ACHN (cell line): ENCODE data around the gene EFHC2.

Experiments
- DNase-seq: peaks from one replicate; pipeline ENCODE4 v3.0.0-alpha.2; 2015
- in situ Hi-C: cut with HindIII; loops from 2 replicates; pipeline ENCODE4 v1.10.0; 2017; ENCODE audit warnings: low sequenced_read_pairs, low pct_ligation_motif_present, low pct_unique_long_range_greater_than_20kb

Gene EFHC2

GRCh38 chrX:44178274-44179053 lies 165.0 kb downstream of the EFHC2 start:
- in situ Hi-C loops: no loop called here
- no peak for DNase-seq

- in situ Hi-C loops: no loop called here
- no peak for DNase-seq
Measured at GRCh38 chrX:44175455-44175854, 168.0 kb downstream of the EFHC2 start.

GRCh38 chrX:44174061-44174460 lies 169.4 kb downstream of the EFHC2 start:
- DNase-seq: no peak
- in situ Hi-C loops: no loop called here

GRCh38 chrX:44173219-44173618 lies 170.3 kb downstream of the EFHC2 start:
- no peak for DNase-seq
- in situ Hi-C loops: no loop called here

- in situ Hi-C loops: no loop called here
- DNase-seq: no peak
Measured at GRCh38 chrX:44167116-44167515, 176.4 kb downstream of the EFHC2 start.

GRCh38 chrX:44162964-44163475 lies 180.5 kb downstream of the EFHC2 start:
- DNase-seq: no peak
- in situ Hi-C loops: no loop called here

- no peak for DNase-seq
- in situ Hi-C loops: no loop called here
Measured at GRCh38 chrX:44157858-44158257, 185.6 kb downstream of the EFHC2 start.

GRCh38 chrX:44157283-44157682 lies 186.2 kb downstream of the EFHC2 start:
- in situ Hi-C loops: no loop called here
- DNase-seq: no peak

GRCh38 chrX:44156726-44157125 lies 186.7 kb downstream of the EFHC2 start:
- DNase-seq: no peak
- in situ Hi-C loops: no loop called here

GRCh38 chrX:44155126-44155525 lies 188.3 kb downstream of the EFHC2 start:
- in situ Hi-C loops: no loop called here
- DNase-seq: no peak

- in situ Hi-C loops: no loop called here
- DNase-seq: no peak
Measured at GRCh38 chrX:44152852-44153251, 190.6 kb downstream of the EFHC2 start.

- in situ Hi-C loops: no loop called here
- DNase-seq: no peak
Measured at GRCh38 chrX:44147130-44147529, 196.3 kb downstream of the EFHC2 start.

GRCh38 chrX:44144177-44144945 lies 199.1 kb downstream of the EFHC2 start:
- no peak for DNase-seq
- in situ Hi-C loops: no loop called here

- in situ Hi-C loops: no loop called here
- no peak for DNase-seq
Measured at GRCh38 chrX:44143061-44143602, 200.3 kb downstream of the EFHC2 start.

- no peak for DNase-seq
- in situ Hi-C loops: no loop called here
Measured at GRCh38 chrX:44130189-44130588, 213.3 kb downstream of the EFHC2 start.

- DNase-seq: no peak
- in situ Hi-C loops: no loop called here
Measured at GRCh38 chrX:44113337-44113736, 230.1 kb downstream of the EFHC2 start.

- in situ Hi-C loops: no loop called here
- no peak for DNase-seq
Measured at GRCh38 chrX:44106864-44107263, 236.6 kb downstream of the EFHC2 start.

GRCh38 chrX:44105228-44105913 lies 238.1 kb downstream of the EFHC2 start:
- DNase-seq: no peak
- in situ Hi-C loops: no loop called here

GRCh38 chrX:44104699-44105098 lies 238.8 kb downstream of the EFHC2 start:
- in situ Hi-C loops: no loop called here
- no peak for DNase-seq
